ENCODE data around the gene CHRNA1. TPM values are rescaled to one million over a fixed set of nuclear protein-coding genes. Genes with fewer than 3 reads are reported as not detected.
A peak's percentile ranks its signal among the peaks of the same experiment; 100 is the strongest.

The CHRNA1 gene
- total RNA-seq, 1 donor, result under 0.01 TPM

- no peak overlapping the region for H3K4me3 ChIP-seq (ENCODE audit: low read depth, low read length)
- TF ChIP-seq CTCF (IDR thresholded peaks at IDR 0.05; ENCODE audit: insufficient read depth, low read depth, low read length), result no peak
- peak; percentile 100 for DNase-seq (ENCODE audit: low read depth)
Observed at GRCh38 chr2:174778085-174778981, 14.1 kb upstream of the CHRNA1 start.

- peak; percentile 67 for DNase-seq (ENCODE audit: low read depth)
- no peak overlapping the region for H3K4me3 ChIP-seq (ENCODE audit: low read depth, low read length)
- no peak for TF ChIP-seq CTCF (IDR thresholded peaks at IDR 0.05; ENCODE audit: insufficient read depth, low read depth, low read length)
Observed at GRCh38 chr2:174777347-174778084, 13.2 kb upstream of the CHRNA1 start.

DNA sequence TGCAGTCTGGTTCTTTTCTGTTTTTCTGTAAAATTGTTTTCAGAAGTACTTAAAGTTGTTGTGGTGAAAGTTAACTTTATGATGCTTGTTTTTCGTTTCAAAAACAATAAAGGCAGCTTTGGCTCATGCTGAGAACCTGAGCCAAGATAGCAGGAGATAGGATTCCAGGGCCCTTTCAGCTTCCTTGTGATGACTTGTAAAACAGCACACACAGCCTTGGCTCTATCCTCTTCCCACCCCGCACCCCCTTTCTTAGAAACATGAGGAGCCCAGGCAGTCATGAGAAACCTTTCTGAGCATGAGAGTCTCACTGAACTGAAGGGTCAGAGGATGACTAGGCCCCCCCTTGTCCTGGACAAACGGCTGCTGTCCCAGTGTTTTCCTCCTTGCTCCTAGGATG lies 12.4 kb upstream of the CHRNA1 start:
- DNase-seq (ENCODE audit: low read depth), result peak; percentile 86
- no peak overlapping the region for H3K4me3 ChIP-seq (ENCODE audit: low read depth, low read length)
- no peak for TF ChIP-seq CTCF (IDR thresholded peaks at IDR 0.05; ENCODE audit: insufficient read depth, low read depth, low read length)

GRCh38 chr2:174776223-174776622 lies 12.0 kb upstream of the CHRNA1 start:
- TF ChIP-seq CTCF (IDR thresholded peaks at IDR 0.05; ENCODE audit: insufficient read depth, low read depth, low read length), result peak; percentile 58
- DNase-seq (ENCODE audit: low read depth), result no peak
- no peak overlapping the region for H3K4me3 ChIP-seq (ENCODE audit: low read depth, low read length)

DNA sequence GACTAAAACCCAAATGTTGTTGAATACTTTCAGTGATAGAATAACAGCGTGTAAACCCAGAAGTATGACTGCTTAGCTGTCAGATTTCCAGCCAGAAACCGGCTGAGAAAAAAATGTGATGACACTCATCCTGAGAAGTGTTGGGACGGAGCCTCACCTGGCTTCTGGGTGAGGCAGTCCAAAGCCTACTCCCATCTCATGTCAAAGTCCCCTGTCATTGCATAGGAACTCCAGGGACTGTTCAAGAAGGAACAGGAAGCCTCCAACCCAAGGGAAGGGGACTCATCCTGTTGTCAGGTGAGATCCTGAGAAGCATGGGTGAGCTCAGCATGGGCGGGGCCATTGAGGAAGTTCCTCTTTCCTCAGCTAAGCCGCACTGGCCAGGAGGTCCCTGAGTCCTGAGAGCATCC lies 11.3 kb upstream of the CHRNA1 start:
- H3K4me3 ChIP-seq (ENCODE audit: low read depth, low read length), result no peak overlapping the region
- TF ChIP-seq CTCF (IDR thresholded peaks at IDR 0.05; ENCODE audit: insufficient read depth, low read depth, low read length), result no peak
- DNase-seq (ENCODE audit: low read depth), result no peak

GRCh38 chr2:174774886-174775285 lies 10.6 kb upstream of the CHRNA1 start:
- TF ChIP-seq CTCF (IDR thresholded peaks at IDR 0.05; ENCODE audit: insufficient read depth, low read depth, low read length), result no peak
- no peak for DNase-seq (ENCODE audit: low read depth)
- H3K4me3 ChIP-seq (ENCODE audit: low read depth, low read length), result no peak overlapping the region

Measured in fibroblast of villous mesenchyme (primary cell).